HepG2 (cell line): Measurements from ENCODE around the gene CNRIP1. TPM values are rescaled to one million over a fixed set of nuclear protein-coding genes. Genes with fewer than 3 reads are reported as not detected.
A peak's percentile ranks its signal among the peaks of the same experiment; 100 is the strongest.

Experiments
- ADNP ChIP-seq: sonication (generic); formaldehyde crosslinking; IDR thresholded peaks from 2 replicates; pipeline ENCODE4 v1.4.0; 2020; ENCODE audit warnings: missing genetic modification reagents
- FOXP4 ChIP-seq: sonication (generic); formaldehyde crosslinking; IDR thresholded peaks from 2 replicates; pipeline ENCODE4 v1.4.0; 2020; ENCODE audit warnings: missing genetic modification reagents
- FUBP1 ChIP-seq: sonication (generic); formaldehyde crosslinking; IDR thresholded peaks from 2 replicates; pipeline ENCODE4 v1.5.1; 2020; ENCODE audit warnings: missing genetic modification reagents, mild to moderate bottlenecking, borderline replicate concordance
- GLI4 ChIP-seq: sonication (generic); formaldehyde crosslinking; IDR thresholded peaks from 2 replicates; pipeline ENCODE4 v1.5.1; 2020; ENCODE audit warnings: missing genetic modification reagents, mild to moderate bottlenecking, moderate library complexity, borderline replicate concordance
- IRF9 ChIP-seq: sonication (generic); formaldehyde crosslinking; IDR thresholded peaks from 2 replicates; pipeline ENCODE4 v1.8.0; 2022; ENCODE audit warnings: missing genetic modification reagents, mild to moderate bottlenecking, borderline replicate concordance
- PHF8 ChIP-seq: sonication (generic); formaldehyde crosslinking; IDR thresholded peaks from 2 replicates; pipeline ENCODE4 v1.5.0; 2020; ENCODE audit warnings: missing genetic modification reagents
- POLR2A ChIP-seq, 2 experiments: IDR thresholded peaks; 2 replicates each; pipeline ENCODE4 v1.6.1; 2011; ENCODE audit warnings: low read depth in 2 of 2, low read length in 2 of 2, mild to moderate bottlenecking in 1 of 2, moderate library complexity in 1 of 2; ENCODE audit not compliant: insufficient read depth in 1 of 2
- RFX5 ChIP-seq: IDR thresholded peaks from 2 replicates; pipeline ENCODE4 v1.6.1; 2011; ENCODE audit warnings: low read depth, low read length, improper control_type of control experiment
- SOX13 ChIP-seq, 3 experiments: fragments of 450-650 bp in 1 of 3; sonication (generic) in 1 of 3; formaldehyde crosslinking in 1 of 3; IDR thresholded peaks in 2 of 3; conservative IDR thresholded peaks in 1 of 3; 2 replicates each; pipeline versions ENCODE4 v1.5.0 to v1.6.1; 2016 to 2020; ENCODE audit warnings: antibody characterized with exemption in 1 of 3, mild to moderate bottlenecking in 1 of 3, missing compliant biosample characterization in 1 of 3, missing genetic modification reagents in 1 of 3, moderate library complexity in 1 of 3
- YEATS4 ChIP-seq: sonication (generic); formaldehyde crosslinking; IDR thresholded peaks from 2 replicates; pipeline ENCODE4 v1.4.0; 2020; ENCODE audit warnings: missing genetic modification reagents, borderline replicate concordance
- ZBTB1 ChIP-seq: sonication (generic); formaldehyde crosslinking; IDR thresholded peaks from 2 replicates; pipeline ENCODE4 v1.4.0; 2020; ENCODE audit warnings: missing genetic modification reagents, borderline replicate concordance
- ZNF12 ChIP-seq: sonication (generic); formaldehyde crosslinking; IDR thresholded peaks from 2 replicates; pipeline ENCODE4 v1.5.0; 2020; ENCODE audit warnings: missing genetic modification reagents
- ZNF253 ChIP-seq: sonication (generic); formaldehyde crosslinking; IDR thresholded peaks from 2 replicates; pipeline ENCODE4 v1.8.0; 2022; ENCODE audit warnings: mild to moderate bottlenecking, missing genetic modification reagents, borderline replicate concordance
- ZNF513 ChIP-seq: sonication (generic); formaldehyde crosslinking; conservative IDR thresholded peaks from 2 replicates; pipeline ENCODE4 v1.5.0; 2020; ENCODE audit warnings: missing genetic modification reagents
- polyA plus RNA-seq, 8 experiments: library from polyadenylated mRNA; depleted of rRNA in 3 of 8; stranded (reverse) in 7 of 8; unstranded in 1 of 8; fragments of >200 nt; fragmentation: Illumina TruSeq in 4 of 8; extraction: Trizol in 4 of 8; gene quantifications; 2 replicates each; pipeline versions ENCODE4 v1.2.1 to v1.2.3, GENCODE V29; 2011 to 2016; ENCODE audit warnings: low read depth in 4 of 8, missing spikeins in 1 of 8, mixed read lengths in 1 of 8; ENCODE audit not compliant: insufficient read depth in 1 of 8
- total RNA-seq, 5 experiments: library from RNA; depleted of rRNA; stranded (reverse); fragments of >200 nt; fragmentation: Illumina TruSeq; extraction: Trizol; gene quantifications; 2 replicates each; pipeline ENCODE4 v1.2.3, GENCODE V29; 2016; ENCODE audit warnings: low read depth in 1 of 5
- TF ChIP-seq, protein P1 (sequence below): sonication (generic); formaldehyde crosslinking; IDR thresholded peaks from 2 replicates; pipeline ENCODE4 v1.4.0; 2020; ENCODE audit warnings: missing genetic modification reagents, mild to moderate bottlenecking, borderline replicate concordance
- TF ChIP-seq, protein P2 (sequence below): IDR thresholded peaks from 2 replicates; pipeline ENCODE4 v1.6.1; 2016; ENCODE audit warnings: low read depth, borderline replicate concordance

CNRIP1 gene
- total and polyA plus RNA-seq, 2 of the 13 experiments (the other 11 are each of a cell fraction or from before 2014, with no cell fraction given), result not detected

- TF ChIP-seq IRF9, result 0 out of 2 replicates have a peak, but pooled peaks have one; percentile 47
- TF ChIP-seq YEATS4 (CRISPR knock-in tag), result peak; percentile 74; the same call in 1 of the 2 replicates
- TF ChIP-seq POLR2A (IDR thresholded peaks at IDR 0.05; ENCODE audit: insufficient read depth in 1 of 2, low read depth in 2 of 2, low read length in 2 of 2), result peak in 1 of 2 experiments; percentile 68; a peak in 3 of 4 replicates
- TF ChIP-seq FOXP4 (CRISPR knock-in tag), result peak; percentile 23; the same call in 1 of the 2 replicates
- no peak for TF ChIP-seq ADNP (CRISPR knock-in tag)
- TF ChIP-seq SOX13 (IDR thresholded peaks at IDR 0.05), result no peak
- no peak for TF ChIP-seq SOX13 (CRISPR knock-in tag; conservative IDR thresholded peaks at IDR 0.05 in 1 of 2, IDR thresholded peaks at IDR 0.05 in 1 of 2)
- TF ChIP-seq, protein P1, sequence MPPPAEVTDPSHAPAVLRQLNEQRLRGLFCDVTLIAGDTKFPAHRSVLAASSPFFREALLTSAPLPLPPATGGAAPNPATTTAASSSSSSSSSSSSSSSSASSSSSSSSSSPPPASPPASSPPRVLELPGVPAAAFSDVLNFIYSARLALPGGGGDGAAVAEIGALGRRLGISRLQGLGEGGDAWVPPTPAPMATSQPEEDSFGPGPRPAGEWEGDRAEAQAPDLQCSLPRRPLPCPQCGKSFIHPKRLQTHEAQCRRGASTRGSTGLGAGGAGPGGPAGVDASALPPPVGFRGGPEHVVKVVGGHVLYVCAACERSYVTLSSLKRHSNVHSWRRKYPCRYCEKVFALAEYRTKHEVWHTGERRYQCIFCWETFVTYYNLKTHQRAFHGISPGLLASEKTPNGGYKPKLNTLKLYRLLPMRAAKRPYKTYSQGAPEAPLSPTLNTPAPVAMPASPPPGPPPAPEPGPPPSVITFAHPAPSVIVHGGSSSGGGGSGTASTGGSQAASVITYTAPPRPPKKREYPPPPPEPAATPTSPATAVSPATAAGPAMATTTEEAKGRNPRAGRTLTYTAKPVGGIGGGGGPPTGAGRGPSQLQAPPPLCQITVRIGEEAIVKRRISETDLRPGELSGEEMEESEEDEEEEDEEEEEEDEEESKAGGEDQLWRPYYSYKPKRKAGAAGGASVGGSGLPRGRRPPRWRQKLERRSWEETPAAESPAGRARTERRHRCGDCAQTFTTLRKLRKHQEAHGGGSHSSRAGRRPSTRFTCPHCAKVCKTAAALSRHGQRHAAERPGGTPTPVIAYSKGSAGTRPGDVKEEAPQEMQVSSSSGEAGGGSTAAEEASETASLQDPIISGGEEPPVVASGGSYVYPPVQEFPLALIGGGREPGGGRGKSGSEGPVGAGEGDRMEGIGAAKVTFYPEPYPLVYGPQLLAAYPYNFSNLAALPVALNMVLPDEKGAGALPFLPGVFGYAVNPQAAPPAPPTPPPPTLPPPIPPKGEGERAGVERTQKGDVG (CRISPR knock-in tag), result 0 out of 2 replicates have a peak, but pooled peaks have one; percentile 18
- TF ChIP-seq ZNF12 (CRISPR knock-in tag), result peak; percentile 34; the same call in 1 of the 2 replicates
- no peak for TF ChIP-seq ZNF513 (CRISPR knock-in tag)
- TF ChIP-seq PHF8 (CRISPR knock-in tag), result peak; percentile 54
- 0 out of 2 replicates have a peak, but pooled peaks have one; percentile 49 for TF ChIP-seq GLI4
- TF ChIP-seq FUBP1 (CRISPR knock-in tag), result no peak
- TF ChIP-seq, protein P2, sequence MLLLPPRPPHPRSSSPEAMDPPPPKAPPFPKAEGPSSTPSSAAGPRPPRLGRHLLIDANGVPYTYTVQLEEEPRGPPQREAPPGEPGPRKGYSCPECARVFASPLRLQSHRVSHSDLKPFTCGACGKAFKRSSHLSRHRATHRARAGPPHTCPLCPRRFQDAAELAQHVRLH (CRISPR knock-in tag), result 0 out of 2 replicates have a peak, but pooled peaks have one; percentile 21
- 0 out of 2 replicates have a peak, but pooled peaks have one; percentile 60 for TF ChIP-seq ZBTB1 (CRISPR knock-in tag)
- peak; percentile 67 for TF ChIP-seq RFX5
- TF ChIP-seq ZNF253 (CRISPR knock-in tag), result no peak
Measured at GRCh38 chr2:68251187-68251854, 68.4 kb downstream of the CNRIP1 start (continued).
